Measurements from ENCODE around the gene TUBB4A.

Gene TUBB4A

DNA sequence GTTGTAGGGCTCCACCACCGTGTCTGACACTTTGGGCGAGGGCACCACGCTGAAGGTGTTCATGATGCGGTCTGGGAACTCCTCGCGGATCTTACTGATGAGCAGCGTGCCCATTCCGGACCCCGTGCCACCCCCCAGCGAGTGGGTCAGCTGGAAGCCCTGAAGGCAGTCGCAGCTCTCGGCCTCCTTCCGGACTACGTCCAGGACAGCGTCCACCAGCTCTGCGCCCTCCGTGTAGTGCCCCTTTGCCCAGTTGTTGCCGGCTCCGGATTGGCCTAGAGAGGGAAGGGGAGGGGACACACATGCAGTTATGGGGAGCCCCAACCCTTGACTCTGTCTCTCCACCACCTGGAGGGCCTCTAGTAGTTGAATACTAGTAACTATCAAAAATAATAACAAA is 6.2 kb downstream of the TUBB4A start:
- no peak for TF ChIP-seq POLR2A (IDR thresholded peaks at IDR 0.05; ENCODE audit: low read length)
- TF ChIP-seq GATA1 (IDR thresholded peaks at IDR 0.05; ENCODE audit: low read depth, low read length) = no peak
- no peak for DNase-seq

DNA sequence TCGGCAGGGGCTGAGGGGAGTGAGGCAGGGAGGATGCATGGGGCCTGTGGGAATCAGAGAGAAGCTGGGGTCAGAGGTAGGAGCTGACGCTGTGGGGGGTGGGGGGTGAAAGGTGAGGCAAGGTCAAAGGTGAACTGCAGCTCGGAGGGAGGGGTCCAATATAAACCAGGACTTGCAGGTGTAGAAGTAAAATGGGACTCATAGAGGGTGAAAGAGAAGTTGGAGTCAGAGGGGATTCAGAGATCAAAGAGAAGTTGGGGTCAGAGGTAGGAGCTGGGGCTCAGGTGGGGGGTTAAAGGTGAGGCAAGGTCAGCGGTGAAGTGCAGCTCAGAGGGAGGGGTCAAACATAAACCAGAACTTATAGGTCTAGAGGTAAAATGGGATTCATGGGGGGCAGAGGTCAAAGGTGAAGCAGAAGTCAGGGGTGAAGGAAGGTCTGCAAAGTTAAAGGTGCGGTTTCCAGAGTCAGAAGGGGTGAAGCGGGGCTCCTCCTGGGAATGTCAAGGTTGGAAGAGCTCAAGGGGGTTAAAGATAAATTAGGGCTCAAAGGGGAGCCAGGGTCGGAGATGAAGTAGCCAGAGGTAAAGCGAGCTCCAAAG is 7.6 kb downstream of the TUBB4A start:
- TF ChIP-seq GATA1 (IDR thresholded peaks at IDR 0.05; ENCODE audit: low read depth, low read length) (no peak), POLR2A (IDR thresholded peaks at IDR 0.05; ENCODE audit: low read length) (no peak)
- no peak for DNase-seq

DNA sequence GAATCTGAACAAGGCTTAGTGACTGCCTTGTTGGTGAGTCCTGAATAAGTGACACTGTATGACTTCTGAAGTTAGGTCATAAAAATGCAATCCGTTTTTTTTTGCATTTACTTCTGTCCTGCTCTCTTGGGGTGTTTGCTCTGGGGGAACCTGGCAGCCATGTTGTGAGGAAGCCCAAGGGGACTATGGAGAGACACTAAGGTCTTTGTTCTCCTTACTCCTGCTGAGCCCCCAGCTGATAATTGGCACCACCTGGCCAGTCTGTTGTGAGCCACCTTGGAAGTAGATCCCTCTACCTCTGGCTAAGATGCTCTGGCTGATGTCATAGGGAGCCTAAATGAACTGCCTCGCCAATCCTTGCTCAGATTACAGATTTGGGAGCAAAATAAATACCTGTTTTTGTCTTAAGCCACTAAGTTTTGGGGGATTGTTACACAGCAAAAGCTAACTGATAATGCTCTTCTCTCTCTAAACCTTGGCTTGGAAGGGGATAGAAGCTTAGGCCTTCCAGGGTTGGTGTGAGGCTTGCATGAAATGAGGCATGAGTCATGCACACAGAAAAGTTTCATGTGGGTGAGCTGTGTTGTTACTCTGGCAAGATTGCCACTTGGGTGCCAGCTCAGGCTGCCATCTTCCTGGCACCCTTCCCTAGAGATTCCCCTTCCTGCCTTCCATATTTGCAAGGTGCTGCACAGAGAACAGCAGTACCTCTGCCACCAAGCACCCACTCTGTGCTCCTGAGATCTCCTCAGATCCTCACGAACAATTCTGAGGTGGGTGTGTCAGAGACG is 10.1 kb downstream of the TUBB4A start:
- no peak for DNase-seq
- TF ChIP-seq POLR2A (IDR thresholded peaks at IDR 0.05; ENCODE audit: low read length) (no peak), GATA1 (IDR thresholded peaks at IDR 0.05; ENCODE audit: low read depth, low read length) (no peak)

DNA sequence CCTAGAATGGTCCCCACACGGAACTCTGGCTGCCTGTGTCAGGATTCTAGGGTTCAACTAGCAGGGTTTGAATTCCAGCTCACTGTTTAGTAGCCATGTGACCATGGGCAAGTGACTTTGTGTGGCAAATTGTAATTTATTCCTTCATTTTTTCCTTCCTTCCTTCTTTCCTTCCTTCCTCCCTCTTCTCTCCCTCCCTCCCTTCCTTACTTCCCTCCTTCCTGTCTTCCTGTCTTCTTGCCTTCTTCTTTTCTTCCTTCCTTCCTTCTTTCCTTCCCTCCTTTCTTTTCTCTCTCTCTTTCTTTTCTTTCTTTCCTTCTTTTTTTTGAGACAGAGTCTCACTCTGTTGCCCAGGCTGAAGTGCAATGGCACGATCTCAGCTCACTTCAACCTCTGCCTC is 12.0 kb downstream of the TUBB4A start:
- no peak for DNase-seq
- TF ChIP-seq GATA1 (IDR thresholded peaks at IDR 0.05; ENCODE audit: low read depth, low read length) = no peak

DNA sequence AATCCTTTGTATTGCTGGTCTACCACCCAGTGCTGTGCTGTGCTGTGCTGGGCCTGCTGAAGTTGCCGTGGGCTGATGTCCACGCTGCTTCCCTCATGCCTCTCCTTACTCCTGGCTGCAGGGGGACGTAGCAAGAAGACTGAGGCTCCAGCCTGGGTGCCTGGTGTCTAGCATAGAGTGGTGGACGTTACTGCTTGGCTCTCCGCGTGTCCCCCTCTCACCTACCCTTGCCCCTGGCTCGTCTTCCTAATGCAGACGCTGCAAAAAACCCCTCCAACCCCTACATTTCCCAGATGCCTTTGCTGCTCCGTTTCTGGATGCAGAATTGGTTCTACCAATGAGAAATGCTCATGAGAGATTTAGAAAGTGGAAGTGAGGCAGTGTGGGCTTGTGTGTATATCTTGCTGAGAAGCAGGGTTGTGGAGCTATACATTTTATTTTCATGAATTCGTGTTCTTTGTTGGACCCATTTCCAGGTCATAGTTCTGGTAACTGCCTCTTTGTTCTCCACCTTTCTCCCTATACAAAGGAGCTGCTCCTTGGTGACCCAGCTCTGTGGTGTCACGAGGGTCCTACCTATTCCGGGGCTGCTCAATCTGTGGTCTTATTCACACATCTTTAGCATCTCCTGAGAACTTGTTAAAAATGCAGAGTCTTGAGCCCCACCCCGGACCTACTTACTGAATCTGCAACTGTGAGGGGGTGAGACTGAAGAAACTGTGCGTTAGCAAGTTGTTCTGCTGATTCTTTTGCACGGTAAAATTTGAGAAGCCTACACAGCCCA is 12.6 kb downstream of the TUBB4A start:
- DNase-seq = no peak

DNA sequence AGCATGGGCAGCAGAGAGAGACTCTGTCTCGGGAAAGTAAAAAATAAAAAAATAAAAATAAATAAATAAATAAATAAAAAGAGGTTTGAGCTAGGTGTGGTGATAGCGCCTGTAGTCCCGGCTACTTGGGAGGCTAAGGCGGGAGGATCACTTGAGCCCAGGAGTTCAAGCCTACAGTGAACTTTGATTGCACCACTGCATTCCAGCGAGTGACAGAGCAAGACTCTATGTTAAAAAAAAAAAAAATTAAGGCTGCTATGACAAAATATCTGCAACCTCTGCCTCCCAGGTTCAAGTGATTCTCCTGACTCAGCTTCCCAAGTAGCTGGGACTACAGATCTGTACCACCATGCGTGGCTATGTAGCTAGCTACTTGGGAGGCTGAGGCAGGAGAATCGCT is 17.3 kb downstream of the TUBB4A start:
- no peak for DNase-seq
- TF ChIP-seq GATA1 (IDR thresholded peaks at IDR 0.05; ENCODE audit: low read depth, low read length) (no peak), POLR2A (IDR thresholded peaks at IDR 0.05; ENCODE audit: low read length) (no peak)

More for the DNA sequence above, 12.6 kb downstream of the TUBB4A start:
- TF ChIP-seq POLR2A (IDR thresholded peaks at IDR 0.05; ENCODE audit: low read length) (no peak), GATA1 (IDR thresholded peaks at IDR 0.05; ENCODE audit: low read depth, low read length) (no peak)

DNA sequence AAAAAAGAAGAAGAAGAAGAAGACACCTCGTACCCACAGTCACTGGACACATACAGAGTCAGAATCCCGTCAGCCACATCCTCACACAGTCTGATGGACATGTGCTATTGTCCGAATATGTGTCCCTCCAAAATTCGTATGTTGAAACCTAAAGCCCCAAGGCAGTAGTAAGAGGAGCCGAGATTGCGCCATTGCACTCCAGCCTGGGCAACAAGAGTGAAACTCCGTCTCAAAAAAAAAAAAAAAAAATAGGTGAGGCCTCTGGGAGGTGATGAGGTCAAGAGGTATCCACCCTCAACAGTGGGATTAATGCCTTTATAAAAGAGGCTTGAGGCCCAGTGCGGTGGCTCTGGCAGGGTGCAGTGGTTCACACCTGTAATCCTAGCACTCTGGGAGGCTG is 17.9 kb downstream of the TUBB4A start:
- TF ChIP-seq GATA1 (IDR thresholded peaks at IDR 0.05; ENCODE audit: low read depth, low read length) = no peak
- TF ChIP-seq POLR2A (IDR thresholded peaks at IDR 0.05; ENCODE audit: low read length) = no peak

DNA sequence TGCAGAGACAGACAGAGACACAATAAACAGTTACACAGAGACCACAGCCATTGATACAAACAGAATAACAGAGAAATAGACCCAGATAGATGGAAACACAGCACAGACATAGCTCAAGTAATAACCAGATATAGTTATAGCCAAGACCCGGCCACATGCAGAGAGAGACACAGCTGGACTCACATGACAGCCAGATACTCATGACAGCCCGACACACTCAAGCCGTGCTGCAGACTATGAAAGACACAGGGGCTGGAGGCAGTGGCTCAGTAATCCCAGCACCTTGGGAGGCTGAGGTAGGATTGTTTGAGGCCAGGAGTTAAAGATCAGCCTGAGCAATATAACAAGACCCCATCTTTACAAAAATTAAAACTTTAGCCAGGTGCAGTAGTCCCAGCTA is 18.9 kb downstream of the TUBB4A start:
- no peak for DNase-seq
- TF ChIP-seq POLR2A (IDR thresholded peaks at IDR 0.05; ENCODE audit: low read length) (no peak), GATA1 (IDR thresholded peaks at IDR 0.05; ENCODE audit: low read depth, low read length) (no peak)

More for the DNA sequence above, 17.9 kb downstream of the TUBB4A start:
- DNase-seq = no peak

DNA sequence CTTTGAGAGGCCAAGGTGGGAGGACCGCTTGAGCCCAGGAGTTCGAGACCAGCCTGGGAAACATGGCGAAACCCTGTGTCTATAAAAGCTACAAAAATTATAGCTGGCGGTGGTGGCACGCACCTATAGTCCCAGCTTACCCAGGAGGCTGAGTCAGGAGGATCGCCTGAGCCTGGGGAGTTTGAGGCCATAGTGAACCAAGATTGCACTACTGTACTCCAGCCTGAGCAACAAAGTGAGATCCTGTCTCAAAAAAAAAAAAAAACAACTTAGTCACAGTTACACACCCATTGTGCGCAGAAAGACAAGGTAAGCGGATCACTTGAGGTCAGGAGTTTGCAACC is 19.8 kb downstream of the TUBB4A start:
- no peak for DNase-seq
- no peak for TF ChIP-seq POLR2A (IDR thresholded peaks at IDR 0.05; ENCODE audit: low read length)
- no peak for TF ChIP-seq GATA1 (IDR thresholded peaks at IDR 0.05; ENCODE audit: low read depth, low read length)

DNA sequence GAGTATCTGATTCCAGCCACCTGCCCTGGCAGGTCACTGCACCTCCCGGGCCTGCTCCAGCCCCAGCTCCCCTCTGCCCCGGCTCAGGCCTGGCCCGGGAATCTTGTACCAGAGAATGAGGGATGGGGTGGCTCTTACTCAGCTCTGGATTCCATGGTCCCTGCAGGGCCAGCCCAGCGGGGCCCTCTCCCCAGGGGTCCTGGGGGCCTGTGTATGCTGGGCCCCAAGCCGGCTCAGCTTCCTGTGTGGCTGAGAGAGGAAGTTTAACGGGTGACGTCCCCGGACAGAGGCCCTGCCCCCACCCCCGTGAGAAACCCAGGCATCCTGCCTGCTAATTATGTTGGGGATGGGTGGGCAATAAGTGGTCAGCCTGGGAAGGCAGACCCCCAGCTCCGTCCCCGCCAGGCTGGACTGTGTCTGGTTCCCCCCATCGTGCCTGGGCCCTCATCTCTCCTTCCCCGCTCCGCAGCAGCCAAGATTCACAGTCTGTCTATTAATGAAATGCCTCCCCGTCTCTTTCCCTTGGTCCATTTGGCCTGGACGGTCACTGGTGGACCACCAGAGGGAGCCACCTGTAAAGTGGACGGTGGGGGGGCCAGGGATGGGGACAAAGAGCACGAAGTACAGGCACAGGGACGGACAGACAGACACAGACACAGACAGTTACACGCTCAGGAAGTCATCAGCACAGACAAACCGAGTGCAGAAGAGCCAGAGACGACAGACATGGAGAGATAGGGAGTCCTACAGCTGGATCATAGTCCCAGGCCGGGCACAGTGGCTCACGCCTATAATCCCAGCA is 20.4 kb downstream of the TUBB4A start, which contains the start of gene DENND1C:
TSS of gene DENND1C (minus strand) at position 247 of the 802 bp plus-strand sequence. CDS start at position 155, 92 bp downstream.
- TF ChIP-seq GATA1 (IDR thresholded peaks at IDR 0.05; ENCODE audit: low read depth, low read length) (no peak), POLR2A (IDR thresholded peaks at IDR 0.05; ENCODE audit: low read length) (no peak)
- no peak for DNase-seq

DNA sequence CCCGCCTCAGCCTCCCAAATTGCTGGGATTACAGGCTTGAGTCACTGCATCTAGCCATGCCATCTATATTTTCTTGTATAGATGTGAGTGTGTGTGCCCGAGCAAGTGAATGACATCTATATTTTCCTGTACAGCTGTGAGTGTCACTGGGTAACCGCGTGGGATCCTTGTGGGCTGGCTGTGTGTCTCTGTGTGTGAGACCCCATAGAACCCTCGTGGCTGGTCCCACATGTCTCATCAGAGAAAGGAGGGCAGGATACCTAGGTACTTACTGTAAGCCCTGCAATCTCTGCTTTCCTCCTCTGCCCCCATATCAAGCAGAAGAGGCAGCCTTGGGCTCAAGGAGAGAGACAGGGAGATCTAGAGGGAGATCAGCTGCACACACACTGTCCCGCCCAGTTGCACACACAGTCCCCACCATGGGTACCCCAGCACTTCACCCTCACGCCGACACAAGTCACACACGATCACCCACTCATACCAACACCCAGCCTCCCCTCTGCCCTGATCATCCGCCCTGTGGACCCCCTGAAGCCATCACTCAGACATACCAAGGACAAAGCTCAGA is 21.2 kb downstream of the TUBB4A start:
- no peak for TF ChIP-seq GATA1 (IDR thresholded peaks at IDR 0.05; ENCODE audit: low read depth, low read length)
- no peak for TF ChIP-seq POLR2A (IDR thresholded peaks at IDR 0.05; ENCODE audit: low read length)
- DNase-seq = no peak

DNA sequence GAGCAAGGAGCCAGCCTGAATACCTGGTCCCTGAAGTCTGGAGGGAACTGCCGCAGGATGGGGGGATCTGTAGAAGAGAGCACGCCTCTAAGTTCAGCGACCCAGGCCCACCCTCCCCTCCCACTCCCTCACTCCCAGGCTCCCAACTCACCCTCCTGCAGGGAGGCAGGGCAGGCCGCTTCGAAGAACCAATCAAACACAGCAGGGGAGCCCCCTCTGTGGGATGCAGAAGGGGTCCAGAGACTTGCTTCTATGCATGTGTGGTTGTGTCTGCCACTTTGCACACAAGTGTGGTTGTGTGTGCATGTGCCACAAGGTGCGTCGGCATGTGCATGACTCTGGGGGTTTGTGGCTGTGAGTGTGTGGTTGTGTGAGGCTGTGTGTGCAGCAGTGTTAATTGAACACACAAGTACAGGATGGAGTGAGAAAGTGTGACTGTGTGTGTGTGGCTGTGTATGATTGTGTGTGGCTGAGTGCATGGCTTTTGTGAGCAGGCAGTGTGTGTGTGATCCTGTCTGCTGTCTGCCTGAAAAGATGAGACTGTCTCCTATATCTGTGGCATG is 22.2 kb downstream of the TUBB4A start:
- TF ChIP-seq GATA1 (IDR thresholded peaks at IDR 0.05; ENCODE audit: low read depth, low read length) = no peak
- no peak for TF ChIP-seq POLR2A (IDR thresholded peaks at IDR 0.05; ENCODE audit: low read length)
- no peak for DNase-seq

DNA sequence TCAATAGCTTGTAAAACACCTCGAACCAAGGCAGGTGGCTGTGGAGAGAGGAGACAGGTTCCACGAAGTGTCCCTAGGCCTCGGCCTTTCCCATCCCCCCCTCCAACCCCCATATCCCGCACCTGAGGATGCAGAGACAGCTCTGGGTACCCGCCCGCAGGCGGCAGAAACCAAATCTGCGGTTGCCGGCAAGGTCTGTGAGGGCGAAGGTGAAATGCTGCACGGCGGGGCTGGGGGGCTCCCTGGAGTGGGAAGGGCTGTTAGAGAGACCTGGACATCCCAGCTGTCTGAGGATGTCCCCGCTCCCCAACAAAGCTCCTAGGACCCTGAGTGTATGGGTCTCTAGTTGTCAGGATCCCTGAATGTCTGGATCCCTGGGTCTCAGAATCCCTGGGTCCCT is 23.3 kb downstream of the TUBB4A start:
- TF ChIP-seq GATA1 (IDR thresholded peaks at IDR 0.05; ENCODE audit: low read depth, low read length) = no peak
- no peak for TF ChIP-seq POLR2A (IDR thresholded peaks at IDR 0.05; ENCODE audit: low read length)
- no peak for DNase-seq
